Fibroblast of skin of right quadriceps (primary cell): Measurements from ENCODE around the gene DCAF6.

Experiments
- DNase-seq: peaks from one replicate; pipeline ENCODE4 v3.0.0-alpha.2; 2013

DCAF6 gene

DNA sequence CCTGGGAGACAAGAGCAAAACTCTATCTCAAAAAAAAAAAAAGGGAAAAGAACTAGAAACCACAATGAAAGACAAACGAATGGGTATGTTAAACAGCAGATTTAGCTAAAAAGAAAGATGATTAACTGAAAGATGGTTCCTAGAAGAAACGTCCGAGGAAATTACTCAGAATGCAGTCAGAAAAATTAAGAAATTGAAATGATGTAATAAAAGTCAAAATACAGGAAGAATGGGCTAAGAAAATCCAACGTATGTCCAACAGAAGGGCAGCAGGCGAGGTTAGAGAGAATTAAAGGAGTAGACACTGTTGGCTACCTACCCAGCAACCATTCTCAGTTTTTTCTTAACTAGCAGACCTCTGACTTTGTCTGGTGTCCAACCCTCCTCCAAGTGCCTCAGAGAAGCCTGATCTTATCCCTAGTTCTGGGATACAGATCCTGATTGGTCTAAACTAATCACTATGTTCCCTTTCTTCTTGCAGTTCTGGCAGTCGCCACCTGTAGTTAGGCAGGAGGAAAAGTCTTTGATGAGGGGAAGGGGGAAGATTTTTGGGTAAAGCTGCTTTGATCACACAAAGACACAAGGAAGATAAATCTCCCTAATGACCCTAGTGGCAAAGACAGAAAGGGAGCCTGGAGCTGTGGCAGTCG is 174.5 kb downstream of the DCAF6 start:
- no peak for DNase-seq

DNA sequence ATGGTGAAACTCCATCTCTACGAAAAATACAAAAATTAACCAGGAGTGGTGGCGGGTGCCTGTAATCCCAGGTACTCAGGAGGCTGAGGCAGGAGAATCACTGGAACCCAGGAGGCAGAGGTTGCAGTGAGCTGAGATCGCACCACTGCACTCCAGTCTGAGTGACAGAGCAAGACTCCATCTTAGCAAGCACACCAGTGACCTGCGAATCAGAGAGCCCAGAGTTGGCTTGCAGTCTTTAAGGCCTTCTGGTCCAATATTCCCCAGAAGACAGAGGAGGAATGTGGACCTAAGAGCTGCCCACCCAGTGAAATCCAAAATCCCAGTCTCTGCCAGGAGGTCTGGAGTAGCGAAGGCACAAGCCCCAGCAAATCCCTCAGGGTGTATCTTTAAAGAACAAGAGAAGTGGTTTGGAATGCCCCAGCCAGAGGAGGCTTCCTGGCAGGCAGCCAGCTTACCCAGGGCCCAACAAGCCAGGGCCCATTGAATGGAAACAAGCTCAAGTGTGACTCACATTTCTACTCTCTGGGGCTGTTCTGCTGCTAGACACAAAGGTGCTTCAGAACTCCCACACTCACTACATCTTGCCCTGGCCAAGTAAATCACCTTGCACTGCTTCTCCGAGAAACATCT is 176.3 kb downstream of the DCAF6 start:
- peak; percentile 74 for DNase-seq

DNA sequence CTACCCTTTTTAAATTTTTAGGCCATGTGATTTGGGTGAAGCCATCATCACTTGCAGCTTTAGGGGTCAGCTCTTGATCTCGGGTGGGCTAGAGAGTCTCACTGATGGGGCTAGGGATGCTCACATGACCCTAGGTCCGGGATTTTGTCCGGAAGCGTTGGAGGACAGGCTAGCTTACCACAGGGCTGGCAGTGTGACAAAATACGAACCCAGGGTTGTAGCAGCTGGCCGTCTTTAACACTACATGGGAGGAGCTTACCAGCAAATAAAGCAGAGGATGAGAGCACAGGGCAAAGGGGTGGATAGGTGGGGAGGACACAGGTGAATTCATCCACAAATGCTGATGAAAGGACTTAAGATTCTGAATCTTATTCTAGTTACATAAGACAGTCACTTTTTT is 178.4 kb downstream of the DCAF6 start:
- no peak for DNase-seq

DNA sequence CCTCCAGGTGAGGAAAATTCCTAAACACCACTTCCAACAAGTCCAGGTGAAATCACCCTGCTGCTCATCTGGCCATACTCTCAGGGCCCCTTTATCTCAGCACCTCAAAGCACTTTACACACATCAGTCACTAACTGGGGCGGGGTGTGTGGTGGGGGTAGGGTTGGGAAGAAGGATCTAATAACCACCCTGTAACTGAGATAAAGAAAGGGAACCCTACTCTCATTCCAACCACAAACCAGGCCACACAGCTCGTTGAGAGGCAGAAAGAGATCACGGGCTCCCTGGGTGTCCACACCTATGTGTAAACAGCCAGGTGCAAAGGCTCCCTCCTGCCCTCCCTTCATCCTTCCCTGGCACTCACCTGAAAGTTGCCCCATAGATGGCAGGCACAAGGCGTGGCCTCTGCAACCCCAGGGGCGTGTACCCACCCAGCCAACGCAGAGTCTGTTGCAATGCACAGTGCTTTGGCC is 179.9 kb downstream of the DCAF6 start:
- no peak for DNase-seq

DNA sequence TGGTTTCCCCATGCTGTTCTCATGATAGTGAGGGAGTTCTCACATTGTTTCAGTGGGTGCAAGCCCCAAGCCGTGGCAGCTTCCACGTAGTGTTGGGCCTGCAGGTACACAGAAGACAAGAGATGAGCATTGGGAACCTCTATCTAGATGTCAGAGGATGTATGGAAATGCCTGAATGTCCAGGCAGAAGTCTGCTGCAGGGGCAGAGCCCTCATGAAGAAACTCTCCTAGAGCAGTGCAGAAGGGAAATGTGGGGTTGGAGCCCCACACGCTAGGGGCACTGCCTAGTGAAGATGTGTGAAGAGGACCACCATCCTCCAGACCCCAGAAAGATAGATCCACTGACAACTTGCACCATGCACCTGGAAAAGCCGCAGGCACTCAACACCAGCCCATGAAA is 183.3 kb downstream of the DCAF6 start:
- DNase-seq = no peak

DNA sequence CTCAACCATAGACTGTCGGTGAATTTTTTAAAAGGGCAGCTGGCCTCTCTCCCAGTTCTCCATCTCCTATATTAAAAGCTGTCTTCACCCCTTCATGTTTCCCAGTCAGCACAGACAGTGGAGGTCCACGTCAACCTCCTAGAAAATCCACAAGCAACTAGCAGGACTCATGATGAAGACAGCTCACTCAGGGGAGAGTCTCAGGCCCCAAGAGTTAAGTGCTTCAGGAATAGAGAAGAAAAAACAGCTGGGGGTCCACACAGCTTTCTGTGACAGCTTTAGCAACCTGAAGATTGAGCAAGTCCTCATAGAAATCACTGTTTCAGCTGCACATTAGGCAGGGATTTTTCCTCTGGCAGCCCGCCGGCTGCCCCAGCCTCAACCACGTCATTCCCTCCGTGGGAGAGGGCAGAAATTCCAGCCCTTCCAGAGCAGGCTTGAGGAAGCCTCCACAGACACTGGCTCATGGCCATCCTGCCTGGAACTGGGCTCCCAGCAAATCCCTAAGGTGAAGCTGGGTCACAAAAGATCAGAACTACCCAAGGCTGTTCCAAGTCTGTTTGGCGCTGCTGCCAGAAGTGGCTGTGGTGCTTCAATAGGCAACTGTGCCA is 185.0 kb downstream of the DCAF6 start:
- DNase-seq = peak; percentile 89

DNA sequence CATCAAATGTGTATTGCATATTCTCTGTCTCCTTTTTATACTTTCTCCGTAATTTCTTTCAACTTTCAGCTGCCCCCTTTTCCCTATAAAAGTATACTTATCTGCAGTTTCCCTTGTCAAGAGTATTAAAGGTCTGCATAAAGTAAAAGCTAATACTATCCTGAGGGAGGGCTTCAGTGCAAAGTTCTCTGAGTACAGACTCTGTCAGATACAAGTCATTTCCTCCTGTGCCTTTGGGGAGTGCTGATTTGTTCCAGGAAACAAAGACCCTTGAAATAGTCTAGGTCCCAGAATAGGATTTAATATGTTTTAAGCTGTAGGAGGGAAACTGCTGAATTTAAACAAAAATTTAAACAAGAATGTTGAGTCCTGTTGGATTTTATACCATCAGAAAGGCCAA is 188.6 kb downstream of the DCAF6 start:
- no peak for DNase-seq
